ENCODE data around the gene RAPGEF1. TPM values are rescaled to one million over a fixed set of nuclear protein-coding genes. Genes with fewer than 3 reads are reported as not detected.
"Not testable (repeated sequence)": the region's sequence is repeated elsewhere in the genome, so short reads cannot be mapped to it uniquely, and the experiment has no call there.

Gene RAPGEF1
- total and polyA plus RNA-seq, 5 donors from 2014 or later: 3.8 to 159 (median 4.6) TPM

DNA sequence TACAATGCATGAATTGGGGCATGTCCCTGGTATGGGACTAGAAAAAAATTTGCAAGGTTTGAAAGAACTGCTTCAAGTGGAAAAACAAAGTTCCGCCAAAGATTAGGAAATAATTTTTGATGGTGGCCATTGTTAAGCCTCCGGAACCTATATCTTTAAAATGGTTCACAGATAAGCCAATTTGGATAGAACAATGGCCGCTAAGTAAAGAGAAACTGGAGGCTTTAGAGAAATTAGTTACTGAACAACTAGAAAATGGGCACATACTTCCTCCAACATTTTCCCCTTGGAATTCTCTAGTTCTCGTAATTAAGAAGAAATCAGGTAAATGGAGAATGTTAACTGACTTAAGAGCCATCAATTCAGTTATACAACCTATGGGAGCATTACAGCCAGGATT lies 56.8 kb downstream of the RAPGEF1 start:
- H3K4me3 Mint-ChIP-seq; H3K9me3 ChIP-seq (ENCODE audit: control insufficient read depth in 2 of 2, low read length in 2 of 2); H3K4me3 ChIP-seq (ENCODE audit: low read depth, low read length); H3K36me3 Mint-ChIP-seq; H3K36me3 ChIP-seq (ENCODE audit: control insufficient read depth, insufficient read depth, low read length); H3K27me3 ChIP-seq (ENCODE audit: control insufficient read depth, insufficient read depth, low read length); H3K27me3 Mint-ChIP-seq; ATAC-seq (ENCODE audit: low read depth in 2 of 2); H3K9me3 Mint-ChIP-seq; H3K27ac ChIP-seq (ENCODE audit: insufficient read depth, low read length, poor library complexity, severe bottlenecking); DNase-seq: not testable (repeated sequence)
- H3K4me1 Mint-ChIP-seq: peaks cover 20 to 84% (median 67%) of the 10 kb centered on the region in 4 donors
- peaks cover 18% of the 10 kb centered on the region for H3K4me1 ChIP-seq (ENCODE audit: control insufficient read depth, insufficient read depth, low read length, poor library complexity, severe bottlenecking)
- peak overlapping the region in 1 of 3 donors; percentile 40 for H3K27ac Mint-ChIP-seq

GRCh38 chr9:131682261-131682660 lies 57.6 kb downstream of the RAPGEF1 start:
- peak overlapping the region; percentile 5 for H3K27ac ChIP-seq (ENCODE audit: insufficient read depth, low read length, poor library complexity, severe bottlenecking)
- H3K27me3 ChIP-seq (ENCODE audit: control insufficient read depth, insufficient read depth, low read length): no peaks in the 10 kb centered on the region
- peaks cover 26% of the 10 kb centered on the region for H3K4me1 ChIP-seq (ENCODE audit: control insufficient read depth, insufficient read depth, low read length, poor library complexity, severe bottlenecking)
- H3K4me1 Mint-ChIP-seq: peaks cover 28 to 85% (median 69%) of the 10 kb centered on the region in 4 donors
- no peaks in the 10 kb centered on the region for H3K9me3 ChIP-seq (ENCODE audit: control insufficient read depth in 2 of 2, low read length in 2 of 2)
- no peak overlapping the region for H3K4me3 ChIP-seq (ENCODE audit: low read depth, low read length)
- DNase-seq (no peak), ATAC-seq (ENCODE audit: low read depth in 2 of 2) (no peak)
- no peaks in the 10 kb centered on the region for H3K36me3 ChIP-seq (ENCODE audit: control insufficient read depth, insufficient read depth, low read length)
- peak overlapping the region in 2 of 3 donors; percentile 43 to 98 for H3K27ac Mint-ChIP-seq
- no peaks in the 10 kb centered on the region for H3K9me3 Mint-ChIP-seq
- H3K4me3 Mint-ChIP-seq: no peak overlapping the region
- no peaks in the 10 kb centered on the region for H3K27me3 Mint-ChIP-seq
- H3K36me3 Mint-ChIP-seq: peaks cover 8% of the 10 kb centered on the region

- not testable (repeated sequence) for H3K27me3 ChIP-seq (ENCODE audit: control insufficient read depth, insufficient read depth, low read length); H3K27me3 Mint-ChIP-seq; ATAC-seq (ENCODE audit: low read depth in 2 of 2); DNase-seq; H3K9me3 Mint-ChIP-seq; H3K27ac ChIP-seq (ENCODE audit: insufficient read depth, low read length, poor library complexity, severe bottlenecking); H3K4me3 ChIP-seq (ENCODE audit: low read depth, low read length); H3K36me3 Mint-ChIP-seq; H3K36me3 ChIP-seq (ENCODE audit: control insufficient read depth, insufficient read depth, low read length); H3K4me3 Mint-ChIP-seq; H3K9me3 ChIP-seq (ENCODE audit: control insufficient read depth in 2 of 2, low read length in 2 of 2)
- peaks cover 30% of the 10 kb centered on the region for H3K4me1 ChIP-seq (ENCODE audit: control insufficient read depth, insufficient read depth, low read length, poor library complexity, severe bottlenecking)
- H3K4me1 Mint-ChIP-seq: peaks cover 32 to 85% (median 71%) of the 10 kb centered on the region in 4 donors
- peak overlapping the region in 2 of 3 donors; percentile 43 to 98 for H3K27ac Mint-ChIP-seq
Observed at GRCh38 chr9:131681826-131682225, 58.0 kb downstream of the RAPGEF1 start.

GRCh38 chr9:131681108-131681507 lies 58.8 kb downstream of the RAPGEF1 start:
- H3K4me3 ChIP-seq (ENCODE audit: low read depth, low read length); H3K9me3 Mint-ChIP-seq; H3K27me3 Mint-ChIP-seq; H3K27ac ChIP-seq (ENCODE audit: insufficient read depth, low read length, poor library complexity, severe bottlenecking); ATAC-seq (ENCODE audit: low read depth in 2 of 2); H3K9me3 ChIP-seq (ENCODE audit: control insufficient read depth in 2 of 2, low read length in 2 of 2); H3K27me3 ChIP-seq (ENCODE audit: control insufficient read depth, insufficient read depth, low read length); H3K36me3 ChIP-seq (ENCODE audit: control insufficient read depth, insufficient read depth, low read length); DNase-seq; H3K36me3 Mint-ChIP-seq: not testable (repeated sequence)
- Mint-ChIP-seq H3K4me3 (peak overlapping the region in 1 of 4 donors; percentile 24), H3K4me1 (peaks cover 32 to 86% (median 72%) of the 10 kb centered on the region in 4 donors), H3K27ac (peak overlapping the region; percentile 3 to 97 (median 88))
- peaks cover 37% of the 10 kb centered on the region for H3K4me1 ChIP-seq (ENCODE audit: control insufficient read depth, insufficient read depth, low read length, poor library complexity, severe bottlenecking)

GRCh38 chr9:131679261-131680020 lies 60.4 kb downstream of the RAPGEF1 start:
- Mint-ChIP-seq H3K27ac (peak overlapping the region; percentile 88 to 100 (median 97)), H3K36me3 (peaks cover 3% of the 10 kb centered on the region), H3K4me1 (peaks cover 32 to 87% (median 73%) of the 10 kb centered on the region in 4 donors), H3K27me3 (no peaks in the 10 kb centered on the region), H3K4me3 (peak overlapping the region in 2 of 4 donors; percentile 17 to 78), H3K9me3 (no peaks in the 10 kb centered on the region)
- H3K9me3 ChIP-seq (ENCODE audit: control insufficient read depth in 2 of 2, low read length in 2 of 2): no peaks in the 10 kb centered on the region
- H3K27me3 ChIP-seq (ENCODE audit: control insufficient read depth, insufficient read depth, low read length): no peaks in the 10 kb centered on the region
- peak overlapping the region; percentile 75 for H3K4me3 ChIP-seq (ENCODE audit: low read depth, low read length)
- no peak for ATAC-seq (ENCODE audit: low read depth in 2 of 2)
- H3K4me1 ChIP-seq (ENCODE audit: control insufficient read depth, insufficient read depth, low read length, poor library complexity, severe bottlenecking): peaks cover 54% of the 10 kb centered on the region
- DNase-seq: no peak
- H3K36me3 ChIP-seq (ENCODE audit: control insufficient read depth, insufficient read depth, low read length): no peaks in the 10 kb centered on the region
- H3K27ac ChIP-seq (ENCODE audit: insufficient read depth, low read length, poor library complexity, severe bottlenecking): peak overlapping the region; percentile 87

DNA sequence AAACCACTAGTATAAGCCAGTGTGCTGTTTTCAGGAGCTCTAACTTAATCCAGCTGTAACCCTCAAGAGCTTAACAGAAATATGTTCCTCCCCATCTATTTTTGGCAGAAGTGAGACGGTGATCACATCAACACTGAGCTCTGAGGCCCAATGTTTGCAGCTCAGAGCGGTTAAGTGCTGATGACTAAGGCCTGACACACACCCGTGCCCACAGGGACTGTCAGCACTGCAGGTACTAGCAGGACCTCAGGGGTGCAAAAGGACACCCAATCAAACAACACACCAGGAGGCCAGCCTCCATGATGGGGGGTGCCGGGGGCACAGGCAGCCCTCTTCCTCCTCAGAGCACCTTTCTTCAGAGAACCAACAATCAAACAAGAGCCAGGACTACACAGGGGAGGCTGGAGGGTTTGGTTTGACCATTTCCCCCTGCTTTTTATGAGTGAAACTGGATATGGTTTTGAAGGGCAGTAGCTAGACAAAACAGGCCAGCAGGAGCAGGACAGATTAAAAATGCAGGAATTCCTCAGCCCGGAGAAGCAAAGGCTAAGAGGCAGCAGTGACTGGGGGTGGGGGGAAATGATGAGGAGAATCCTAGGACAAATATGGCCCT lies 61.3 kb downstream of the RAPGEF1 start:
- Mint-ChIP-seq H3K27me3 (no peaks in the 10 kb centered on the region), H3K9me3 (no peaks in the 10 kb centered on the region), H3K4me3 (peak overlapping the region; percentile 64 to 80 (median 78)), H3K36me3 (peaks cover 6% of the 10 kb centered on the region), H3K4me1 (peaks cover 32 to 87% (median 73%) of the 10 kb centered on the region in 4 donors), H3K27ac (peak overlapping the region; percentile 88 to 100 (median 97))
- no peaks in the 10 kb centered on the region for H3K9me3 ChIP-seq (ENCODE audit: control insufficient read depth in 2 of 2, low read length in 2 of 2)
- ATAC-seq (ENCODE audit: low read depth in 2 of 2): peak; percentile 99
- peak overlapping the region; percentile 75 for H3K4me3 ChIP-seq (ENCODE audit: low read depth, low read length)
- no peaks in the 10 kb centered on the region for H3K27me3 ChIP-seq (ENCODE audit: control insufficient read depth, insufficient read depth, low read length)
- no peaks in the 10 kb centered on the region for H3K36me3 ChIP-seq (ENCODE audit: control insufficient read depth, insufficient read depth, low read length)
- H3K27ac ChIP-seq (ENCODE audit: insufficient read depth, low read length, poor library complexity, severe bottlenecking): peak overlapping the region; percentile 87
- H3K4me1 ChIP-seq (ENCODE audit: control insufficient read depth, insufficient read depth, low read length, poor library complexity, severe bottlenecking): peaks cover 56% of the 10 kb centered on the region
- DNase-seq: peak; percentile 54 to 88 (median 62)

GRCh38 chr9:131677444-131678180 lies 62.3 kb downstream of the RAPGEF1 start:
- Mint-ChIP-seq H3K27me3 (no peaks in the 10 kb centered on the region), H3K27ac (peak overlapping the region; percentile 88 to 100 (median 97)), H3K4me3 (peak overlapping the region; percentile 64 to 78 (median 75)), H3K36me3 (peaks cover 6% of the 10 kb centered on the region), H3K9me3 (no peaks in the 10 kb centered on the region), H3K4me1 (peaks cover 28 to 96% (median 72%) of the 10 kb centered on the region in 4 donors)
- Histone ChIP-seq H3K9me3 (ENCODE audit: control insufficient read depth in 2 of 2, low read length in 2 of 2) (no peaks in the 10 kb centered on the region), H3K27ac (ENCODE audit: insufficient read depth, low read length, poor library complexity, severe bottlenecking) (peak overlapping the region; percentile 87), H3K36me3 (ENCODE audit: control insufficient read depth, insufficient read depth, low read length) (no peaks in the 10 kb centered on the region), H3K4me1 (ENCODE audit: control insufficient read depth, insufficient read depth, low read length, poor library complexity, severe bottlenecking) (peaks cover 59% of the 10 kb centered on the region), H3K27me3 (ENCODE audit: control insufficient read depth, insufficient read depth, low read length) (no peaks in the 10 kb centered on the region), H3K4me3 (ENCODE audit: low read depth, low read length) (peak overlapping the region; percentile 75)
- ATAC-seq (ENCODE audit: low read depth in 2 of 2) (no peak), DNase-seq (peak in 2 of 3 donors; percentile 31 to 54)
